ENCODE measurements around the gene FIGNL1.

The FIGNL1 gene

DNA sequence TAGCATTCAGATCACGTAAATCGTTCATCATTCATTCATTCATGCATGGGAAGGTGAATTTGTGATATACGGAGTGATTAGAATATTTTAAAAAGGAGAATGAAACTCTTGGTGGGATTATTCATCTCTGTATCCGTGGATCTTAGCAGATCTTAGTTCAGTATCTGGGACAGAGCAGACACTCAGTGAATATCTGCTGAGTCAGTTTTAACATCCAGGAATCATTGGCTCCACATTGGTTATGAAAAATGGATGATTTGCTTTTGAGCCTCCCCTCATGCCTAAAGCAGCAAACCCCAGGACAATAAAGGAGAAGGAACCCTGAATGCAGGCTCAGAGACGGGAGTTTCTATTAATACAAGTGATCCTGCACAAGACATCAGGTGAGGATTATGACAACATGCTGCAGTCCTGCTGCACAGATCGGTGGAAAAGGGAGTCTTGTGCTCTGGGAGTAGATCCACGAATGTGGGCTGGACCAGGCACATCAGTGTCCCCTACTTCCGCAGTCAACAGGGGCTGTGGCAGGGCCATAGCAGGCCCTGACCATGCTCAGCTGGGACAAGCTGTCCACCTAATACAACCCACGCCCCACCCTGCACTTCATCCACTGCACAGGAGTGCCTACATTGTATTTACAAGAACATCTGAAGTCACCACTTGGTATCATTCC is 26.9 kb upstream of the FIGNL1 start:
- no peak overlapping the region for H3K27ac ChIP-seq (ENCODE audit: low read depth, low read length, poor library complexity, severe bottlenecking)
- H3K36me3 ChIP-seq (ENCODE audit: insufficient read depth, low read length) = no peaks in the 10 kb centered on the region
- H3F3A ChIP-seq (ENCODE audit: insufficient read depth, low read length) = no peaks in the 10 kb centered on the region

DNA sequence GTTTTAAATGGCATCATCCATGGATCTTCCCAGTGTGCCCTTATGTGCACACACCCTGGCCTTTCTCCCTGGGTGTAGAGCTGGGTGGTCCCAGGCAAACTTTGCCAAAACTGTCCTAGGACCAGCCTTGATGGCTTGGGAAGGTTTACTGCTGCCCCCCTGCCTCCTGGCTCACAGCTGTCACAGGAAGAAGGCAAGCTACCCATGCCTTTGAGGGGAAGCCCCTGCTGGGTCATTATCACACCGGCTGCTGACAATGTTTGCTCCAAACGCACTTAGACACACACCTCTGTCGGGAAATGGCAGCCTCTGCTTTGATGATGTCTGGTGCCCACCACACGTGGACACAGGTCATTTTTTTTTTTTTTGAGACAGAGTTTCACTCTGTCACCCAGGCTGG is 25.2 kb upstream of the FIGNL1 start:
- H3F3A ChIP-seq (ENCODE audit: insufficient read depth, low read length) = no peaks in the 10 kb centered on the region
- no peak overlapping the region for H3K4me2 ChIP-seq (ENCODE audit: low read length)
- no peak overlapping the region for H3K27ac ChIP-seq (ENCODE audit: low read depth, low read length, poor library complexity, severe bottlenecking)
- no peaks in the 10 kb centered on the region for H3K4me1 ChIP-seq (ENCODE audit: insufficient read depth, low read length, severe bottlenecking)
- H3K9me3 ChIP-seq (ENCODE audit: low read length) = no peaks in the 10 kb centered on the region
- no peak overlapping the region for H2AFZ ChIP-seq (ENCODE audit: low read length)
- TF ChIP-seq EZH2 (IDR thresholded peaks at IDR 0.05; ENCODE audit: borderline replicate concordance, low read length) = no peak
- TF ChIP-seq, protein P1, sequence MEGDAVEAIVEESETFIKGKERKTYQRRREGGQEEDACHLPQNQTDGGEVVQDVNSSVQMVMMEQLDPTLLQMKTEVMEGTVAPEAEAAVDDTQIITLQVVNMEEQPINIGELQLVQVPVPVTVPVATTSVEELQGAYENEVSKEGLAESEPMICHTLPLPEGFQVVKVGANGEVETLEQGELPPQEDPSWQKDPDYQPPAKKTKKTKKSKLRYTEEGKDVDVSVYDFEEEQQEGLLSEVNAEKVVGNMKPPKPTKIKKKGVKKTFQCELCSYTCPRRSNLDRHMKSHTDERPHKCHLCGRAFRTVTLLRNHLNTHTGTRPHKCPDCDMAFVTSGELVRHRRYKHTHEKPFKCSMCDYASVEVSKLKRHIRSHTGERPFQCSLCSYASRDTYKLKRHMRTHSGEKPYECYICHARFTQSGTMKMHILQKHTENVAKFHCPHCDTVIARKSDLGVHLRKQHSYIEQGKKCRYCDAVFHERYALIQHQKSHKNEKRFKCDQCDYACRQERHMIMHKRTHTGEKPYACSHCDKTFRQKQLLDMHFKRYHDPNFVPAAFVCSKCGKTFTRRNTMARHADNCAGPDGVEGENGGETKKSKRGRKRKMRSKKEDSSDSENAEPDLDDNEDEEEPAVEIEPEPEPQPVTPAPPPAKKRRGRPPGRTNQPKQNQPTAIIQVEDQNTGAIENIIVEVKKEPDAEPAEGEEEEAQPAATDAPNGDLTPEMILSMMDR (IDR thresholded peaks at IDR 0.05; ENCODE audit: low read length) = no peak
- no peaks in the 10 kb centered on the region for H3K9me2 ChIP-seq (ENCODE audit: low read depth, low read length)
- no peak overlapping the region for H3K4me3 ChIP-seq (ENCODE audit: low read depth, low read length, poor library complexity, severe bottlenecking)
- H3K9ac ChIP-seq (ENCODE audit: low read length) = no peak overlapping the region
- no peaks in the 10 kb centered on the region for H3K79me2 ChIP-seq (ENCODE audit: insufficient read depth, low read length)
- H3K27me3 ChIP-seq (ENCODE audit: insufficient read depth, low read length) = peaks cover 11% of the 10 kb centered on the region; the same call in 1 of the 2 replicates
- no peaks in the 10 kb centered on the region for H4K20me1 ChIP-seq (ENCODE audit: insufficient read depth, low read length)
- no peaks in the 10 kb centered on the region for H3K36me3 ChIP-seq (ENCODE audit: insufficient read depth, low read length)

More for the DNA sequence above, 26.9 kb upstream of the FIGNL1 start:
- no peak overlapping the region for H3K9ac ChIP-seq (ENCODE audit: low read length)
- no peaks in the 10 kb centered on the region for H4K20me1 ChIP-seq (ENCODE audit: insufficient read depth, low read length)
- H3K4me2 ChIP-seq (ENCODE audit: low read length) = no peak overlapping the region
- H3K4me3 ChIP-seq (ENCODE audit: low read depth, low read length, poor library complexity, severe bottlenecking) = no peak overlapping the region
- H3K9me2 ChIP-seq (ENCODE audit: low read depth, low read length) = no peaks in the 10 kb centered on the region
- peaks cover 11% of the 10 kb centered on the region; the same call in 1 of the 2 replicates for H3K27me3 ChIP-seq (ENCODE audit: insufficient read depth, low read length)
- no peaks in the 10 kb centered on the region for H3K4me1 ChIP-seq (ENCODE audit: insufficient read depth, low read length, severe bottlenecking)
- TF ChIP-seq EZH2 (IDR thresholded peaks at IDR 0.05; ENCODE audit: borderline replicate concordance, low read length) = no peak
- TF ChIP-seq, protein P1 (IDR thresholded peaks at IDR 0.05; ENCODE audit: low read length) = no peak
- no peaks in the 10 kb centered on the region for H3K79me2 ChIP-seq (ENCODE audit: insufficient read depth, low read length)
- H3K9me3 ChIP-seq (ENCODE audit: low read length) = no peaks in the 10 kb centered on the region
- no peak overlapping the region for H2AFZ ChIP-seq (ENCODE audit: low read length)

DNA sequence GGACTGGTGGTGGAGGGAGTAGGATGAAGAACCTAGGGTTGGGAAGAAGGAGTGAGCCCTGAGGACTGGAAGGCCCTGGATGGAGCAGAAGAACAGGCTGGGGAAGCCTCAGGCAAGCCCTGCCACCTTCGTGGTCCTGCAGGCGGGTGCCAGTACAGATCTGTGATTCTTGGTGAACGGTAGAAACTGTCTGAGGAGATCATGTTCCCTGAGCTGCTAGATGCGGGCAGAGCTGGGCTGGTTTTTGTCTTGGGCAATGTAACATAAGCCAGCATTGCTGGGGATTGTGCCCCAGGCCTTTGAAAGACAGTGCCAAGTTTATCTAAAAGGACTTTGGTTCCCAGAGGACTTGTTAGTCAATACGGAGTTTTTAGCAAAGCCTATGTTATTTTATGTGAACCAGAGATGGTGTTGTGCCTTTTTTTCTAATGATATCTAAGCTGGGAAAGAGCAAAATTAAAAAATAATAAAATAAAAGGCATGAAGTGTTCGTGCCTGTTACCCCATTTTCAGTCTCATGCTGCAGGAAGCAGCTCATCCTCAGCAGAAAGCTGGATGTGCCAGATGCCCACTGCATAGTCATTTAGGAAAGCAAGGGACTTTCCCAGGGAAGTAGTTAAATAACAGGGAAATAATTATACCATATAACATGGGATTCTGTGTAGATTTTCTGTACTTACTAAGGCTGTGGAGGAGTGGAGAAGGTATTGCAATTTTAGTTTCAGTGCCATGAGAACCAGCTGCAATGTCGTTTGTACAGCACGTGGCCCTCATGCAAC is 24.4 kb upstream of the FIGNL1 start:
- Histone ChIP-seq H3F3A (ENCODE audit: insufficient read depth, low read length) (no peaks in the 10 kb centered on the region), H4K20me1 (ENCODE audit: insufficient read depth, low read length) (no peaks in the 10 kb centered on the region), H3K27ac (ENCODE audit: low read depth, low read length, poor library complexity, severe bottlenecking) (no peak overlapping the region), H3K9me2 (ENCODE audit: low read depth, low read length) (no peaks in the 10 kb centered on the region), H3K9me3 (ENCODE audit: low read length) (no peaks in the 10 kb centered on the region), H3K4me1 (ENCODE audit: insufficient read depth, low read length, severe bottlenecking) (no peaks in the 10 kb centered on the region), H2AFZ (ENCODE audit: low read length) (no peak overlapping the region), H3K27me3 (ENCODE audit: insufficient read depth, low read length) (peaks cover 11% of the 10 kb centered on the region; the same call in 1 of the 2 replicates), H3K79me2 (ENCODE audit: insufficient read depth, low read length) (no peaks in the 10 kb centered on the region), H3K9ac (ENCODE audit: low read length) (no peak overlapping the region), H3K4me2 (ENCODE audit: low read length) (no peak overlapping the region), H3K4me3 (ENCODE audit: low read depth, low read length, poor library complexity, severe bottlenecking) (no peak overlapping the region), H3K36me3 (ENCODE audit: insufficient read depth, low read length) (no peaks in the 10 kb centered on the region)
- no peak for TF ChIP-seq EZH2 (IDR thresholded peaks at IDR 0.05; ENCODE audit: borderline replicate concordance, low read length)
- TF ChIP-seq, protein P1 (IDR thresholded peaks at IDR 0.05; ENCODE audit: low read length) = no peak
